HepG2 (cell line): ENCODE results near the gene SOX13. TPM values are rescaled to one million over a fixed set of nuclear protein-coding genes. Genes with fewer than 3 reads are reported as not detected.

ENCODE experiments used
- GABPB1 ChIP-seq: IDR thresholded peaks from 2 replicates; pipeline ENCODE4 v1.6.1; 2016; ENCODE audit warnings: mild to moderate bottlenecking, missing genetic modification reagents, moderate library complexity, missing compliant biosample characterization
- HDAC1 ChIP-seq: sonication (generic); formaldehyde crosslinking; IDR thresholded peaks from 2 replicates; pipeline ENCODE4 v1.5.1; 2020; ENCODE audit warnings: mild to moderate bottlenecking, missing genetic modification reagents
- HOXA7 ChIP-seq: sonication (generic); formaldehyde crosslinking; IDR thresholded peaks from 2 replicates; pipeline ENCODE4 v1.8.1; 2022; ENCODE audit warnings: mild to moderate bottlenecking, missing genetic modification reagents, moderate library complexity
- KAT8 ChIP-seq: IDR thresholded peaks from 2 replicates; pipeline ENCODE4 v1.6.1; 2016; ENCODE audit warnings: missing genetic modification reagents, missing compliant biosample characterization
- PHF20 ChIP-seq: sonication (generic); formaldehyde crosslinking; IDR thresholded peaks from 2 replicates; pipeline ENCODE4 v1.5.0; 2020; ENCODE audit warnings: mild to moderate bottlenecking, missing genetic modification reagents
- SPEN ChIP-seq: sonication (generic); formaldehyde crosslinking; IDR thresholded peaks from 2 replicates; pipeline ENCODE4 v1.5.1; 2020; ENCODE audit warnings: low read depth, mild to moderate bottlenecking, missing genetic modification reagents
- TEAD3 ChIP-seq: optimal IDR thresholded peaks from 2 replicates; pipeline ENCODE3; 2016; ENCODE audit warnings: borderline replicate concordance
- ZNF790 ChIP-seq: sonication (generic); formaldehyde crosslinking; IDR thresholded peaks from 2 replicates; pipeline ENCODE4 v1.8.0; 2022; ENCODE audit warnings: missing genetic modification reagents, mild to moderate bottlenecking, borderline replicate concordance
- polyA plus RNA-seq, 8 experiments: library from polyadenylated mRNA; depleted of rRNA in 3 of 8; stranded (reverse) in 7 of 8; unstranded in 1 of 8; fragments of >200 nt; fragmentation: Illumina TruSeq in 4 of 8; extraction: Trizol in 4 of 8; gene quantifications; 2 replicates each; pipeline versions ENCODE4 v1.2.1 to v1.2.3, GENCODE V29; 2011 to 2016; ENCODE audit warnings: low read depth in 4 of 8, missing spikeins in 1 of 8, mixed read lengths in 1 of 8; ENCODE audit not compliant: insufficient read depth in 1 of 8
- total RNA-seq, 5 experiments: library from RNA; depleted of rRNA; stranded (reverse); fragments of >200 nt; fragmentation: Illumina TruSeq; extraction: Trizol; gene quantifications; 2 replicates each; pipeline ENCODE4 v1.2.3, GENCODE V29; 2016; ENCODE audit warnings: low read depth in 1 of 5
- TF ChIP-seq, protein P1 (sequence below): sonication (generic); formaldehyde crosslinking; IDR thresholded peaks from 2 replicates; pipeline ENCODE4 v1.4.0; 2020; ENCODE audit warnings: mild to moderate bottlenecking, missing genetic modification reagents
- TF ChIP-seq, protein P2 (sequence below): sonication (generic); formaldehyde crosslinking; IDR thresholded peaks from 2 replicates; pipeline ENCODE4 v1.5.0; 2020; ENCODE audit warnings: mild to moderate bottlenecking, missing genetic modification reagents
- TF ChIP-seq, protein P3 (sequence below): IDR thresholded peaks from 2 replicates; pipeline ENCODE4 v1.6.1; 2016; ENCODE audit warnings: mild to moderate bottlenecking
- TF ChIP-seq, protein P4 (sequence below): sonication (generic); formaldehyde crosslinking; IDR thresholded peaks from 2 replicates; pipeline ENCODE4 v1.8.0; 2023; ENCODE audit warnings: mild to moderate bottlenecking, missing genetic modification reagents
- TF ChIP-seq, protein P5 (sequence below): sonication (generic); formaldehyde crosslinking; IDR thresholded peaks from 2 replicates; pipeline ENCODE4 v1.9.0; 2022; ENCODE audit warnings: low read depth, missing genetic modification reagents

SOX13 gene
- total and polyA plus RNA-seq, 2 of the 13 experiments (the other 11 are each of a cell fraction or from before 2014, with no cell fraction given): 13.3 to 15.8 TPM

DNA sequence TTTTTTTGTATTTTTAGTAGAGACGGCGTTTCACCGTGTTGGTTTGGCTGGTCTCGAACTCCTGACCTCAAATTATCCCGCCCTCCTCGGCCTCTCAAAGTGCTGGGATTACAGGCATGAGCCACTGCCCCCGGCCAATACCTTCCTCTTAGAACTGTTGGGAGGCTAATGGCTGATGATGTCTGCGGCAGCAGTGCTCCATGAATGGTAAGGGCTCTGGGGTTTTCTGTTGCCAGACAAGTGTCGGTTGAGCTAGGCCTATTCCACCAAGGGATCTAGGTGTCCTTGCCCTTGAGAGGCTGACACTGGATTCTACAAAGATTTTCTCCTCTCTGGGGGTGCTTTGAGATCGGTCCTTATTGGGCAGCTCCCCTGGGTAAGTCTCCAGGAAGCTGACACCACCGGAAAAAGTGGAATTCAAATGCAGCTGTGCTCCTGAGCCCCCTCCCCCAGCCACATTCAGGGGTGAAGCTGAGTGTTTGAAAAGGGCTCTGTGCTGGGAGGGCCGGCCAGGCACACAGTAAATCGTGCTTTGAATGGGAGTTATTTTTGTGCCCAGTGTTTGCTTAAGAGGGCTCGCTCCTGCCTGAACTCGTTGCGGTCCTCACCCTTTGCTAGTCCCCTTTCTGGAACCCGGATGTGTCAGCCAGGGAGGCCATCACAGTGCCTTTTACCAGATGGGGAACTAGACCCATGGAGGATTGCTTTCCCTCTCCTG, 5.2 kb downstream of the SOX13 start (continued):
- no peak for TF ChIP-seq ZNF790 (CRISPR knock-in tag)
- TF ChIP-seq, protein P1, sequence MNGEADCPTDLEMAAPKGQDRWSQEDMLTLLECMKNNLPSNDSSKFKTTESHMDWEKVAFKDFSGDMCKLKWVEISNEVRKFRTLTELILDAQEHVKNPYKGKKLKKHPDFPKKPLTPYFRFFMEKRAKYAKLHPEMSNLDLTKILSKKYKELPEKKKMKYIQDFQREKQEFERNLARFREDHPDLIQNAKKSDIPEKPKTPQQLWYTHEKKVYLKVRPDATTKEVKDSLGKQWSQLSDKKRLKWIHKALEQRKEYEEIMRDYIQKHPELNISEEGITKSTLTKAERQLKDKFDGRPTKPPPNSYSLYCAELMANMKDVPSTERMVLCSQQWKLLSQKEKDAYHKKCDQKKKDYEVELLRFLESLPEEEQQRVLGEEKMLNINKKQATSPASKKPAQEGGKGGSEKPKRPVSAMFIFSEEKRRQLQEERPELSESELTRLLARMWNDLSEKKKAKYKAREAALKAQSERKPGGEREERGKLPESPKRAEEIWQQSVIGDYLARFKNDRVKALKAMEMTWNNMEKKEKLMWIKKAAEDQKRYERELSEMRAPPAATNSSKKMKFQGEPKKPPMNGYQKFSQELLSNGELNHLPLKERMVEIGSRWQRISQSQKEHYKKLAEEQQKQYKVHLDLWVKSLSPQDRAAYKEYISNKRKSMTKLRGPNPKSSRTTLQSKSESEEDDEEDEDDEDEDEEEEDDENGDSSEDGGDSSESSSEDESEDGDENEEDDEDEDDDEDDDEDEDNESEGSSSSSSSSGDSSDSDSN (CRISPR knock-in tag): peak; percentile 47; the same call in 1 of the 2 replicates
- TF ChIP-seq TEAD3 (CRISPR knock-in tag): peak; percentile 72
- TF ChIP-seq KAT8 (CRISPR knock-in tag): 0 out of 2 replicates have a peak, but pooled peaks have one; percentile 40
- TF ChIP-seq PHF20 (CRISPR knock-in tag): peak; percentile 20; the same call in 1 of the 2 replicates
- TF ChIP-seq, protein P2, sequence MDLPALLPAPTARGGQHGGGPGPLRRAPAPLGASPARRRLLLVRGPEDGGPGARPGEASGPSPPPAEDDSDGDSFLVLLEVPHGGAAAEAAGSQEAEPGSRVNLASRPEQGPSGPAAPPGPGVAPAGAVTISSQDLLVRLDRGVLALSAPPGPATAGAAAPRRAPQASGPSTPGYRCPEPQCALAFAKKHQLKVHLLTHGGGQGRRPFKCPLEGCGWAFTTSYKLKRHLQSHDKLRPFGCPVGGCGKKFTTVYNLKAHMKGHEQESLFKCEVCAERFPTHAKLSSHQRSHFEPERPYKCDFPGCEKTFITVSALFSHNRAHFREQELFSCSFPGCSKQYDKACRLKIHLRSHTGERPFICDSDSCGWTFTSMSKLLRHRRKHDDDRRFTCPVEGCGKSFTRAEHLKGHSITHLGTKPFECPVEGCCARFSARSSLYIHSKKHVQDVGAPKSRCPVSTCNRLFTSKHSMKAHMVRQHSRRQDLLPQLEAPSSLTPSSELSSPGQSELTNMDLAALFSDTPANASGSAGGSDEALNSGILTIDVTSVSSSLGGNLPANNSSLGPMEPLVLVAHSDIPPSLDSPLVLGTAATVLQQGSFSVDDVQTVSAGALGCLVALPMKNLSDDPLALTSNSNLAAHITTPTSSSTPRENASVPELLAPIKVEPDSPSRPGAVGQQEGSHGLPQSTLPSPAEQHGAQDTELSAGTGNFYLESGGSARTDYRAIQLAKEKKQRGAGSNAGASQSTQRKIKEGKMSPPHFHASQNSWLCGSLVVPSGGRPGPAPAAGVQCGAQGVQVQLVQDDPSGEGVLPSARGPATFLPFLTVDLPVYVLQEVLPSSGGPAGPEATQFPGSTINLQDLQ (CRISPR knock-in tag): 0 out of 2 replicates have a peak, but pooled peaks have one; percentile 53
- TF ChIP-seq, protein P3, sequence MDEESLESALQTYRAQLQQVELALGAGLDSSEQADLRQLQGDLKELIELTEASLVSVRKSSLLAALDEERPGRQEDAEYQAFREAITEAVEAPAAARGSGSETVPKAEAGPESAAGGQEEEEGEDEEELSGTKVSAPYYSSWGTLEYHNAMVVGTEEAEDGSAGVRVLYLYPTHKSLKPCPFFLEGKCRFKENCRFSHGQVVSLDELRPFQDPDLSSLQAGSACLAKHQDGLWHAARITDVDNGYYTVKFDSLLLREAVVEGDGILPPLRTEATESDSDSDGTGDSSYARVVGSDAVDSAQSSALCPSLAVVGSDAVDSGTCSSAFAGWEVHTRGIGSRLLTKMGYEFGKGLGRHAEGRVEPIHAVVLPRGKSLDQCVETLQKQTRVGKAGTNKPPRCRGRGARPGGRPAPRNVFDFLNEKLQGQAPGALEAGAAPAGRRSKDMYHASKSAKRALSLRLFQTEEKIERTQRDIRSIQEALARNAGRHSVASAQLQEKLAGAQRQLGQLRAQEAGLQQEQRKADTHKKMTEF (CRISPR knock-in tag): peak; percentile 33; the same call in 1 of the 2 replicates
- TF ChIP-seq GABPB1 (CRISPR knock-in tag): peak; percentile 15; the same call in 1 of the 2 replicates
- TF ChIP-seq, protein P4, sequence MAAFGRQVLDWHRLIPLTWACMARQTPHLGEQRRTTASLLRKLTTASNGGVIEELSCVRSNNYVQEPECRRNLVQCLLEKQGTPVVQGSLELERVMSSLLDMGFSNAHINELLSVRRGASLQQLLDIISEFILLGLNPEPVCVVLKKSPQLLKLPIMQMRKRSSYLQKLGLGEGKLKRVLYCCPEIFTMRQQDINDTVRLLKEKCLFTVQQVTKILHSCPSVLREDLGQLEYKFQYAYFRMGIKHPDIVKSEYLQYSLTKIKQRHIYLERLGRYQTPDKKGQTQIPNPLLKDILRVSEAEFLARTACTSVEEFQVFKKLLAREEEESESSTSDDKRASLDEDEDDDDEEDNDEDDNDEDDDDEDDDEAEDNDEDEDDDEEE (CRISPR knock-in tag): no peak
- TF ChIP-seq, protein P5, sequence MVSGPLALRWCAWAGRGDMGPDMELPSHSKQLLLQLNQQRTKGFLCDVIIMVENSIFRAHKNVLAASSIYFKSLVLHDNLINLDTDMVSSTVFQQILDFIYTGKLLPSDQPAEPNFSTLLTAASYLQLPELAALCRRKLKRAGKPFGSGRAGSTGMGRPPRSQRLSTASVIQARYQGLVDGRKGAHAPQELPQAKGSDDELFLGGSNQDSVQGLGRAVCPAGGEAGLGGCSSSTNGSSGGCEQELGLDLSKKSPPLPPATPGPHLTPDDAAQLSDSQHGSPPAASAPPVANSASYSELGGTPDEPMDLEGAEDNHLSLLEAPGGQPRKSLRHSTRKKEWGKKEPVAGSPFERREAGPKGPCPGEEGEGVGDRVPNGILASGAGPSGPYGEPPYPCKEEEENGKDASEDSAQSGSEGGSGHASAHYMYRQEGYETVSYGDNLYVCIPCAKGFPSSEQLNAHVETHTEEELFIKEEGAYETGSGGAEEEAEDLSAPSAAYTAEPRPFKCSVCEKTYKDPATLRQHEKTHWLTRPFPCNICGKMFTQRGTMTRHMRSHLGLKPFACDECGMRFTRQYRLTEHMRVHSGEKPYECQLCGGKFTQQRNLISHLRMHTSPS: peak; percentile 57; the same call in 1 of the 2 replicates
- no peak for TF ChIP-seq HOXA7
- TF ChIP-seq SPEN: 0 out of 2 replicates have a peak, but pooled peaks have one; percentile 5
- TF ChIP-seq HDAC1: peak; percentile 55; the same call in 1 of the 2 replicates
- TF ChIP-seq, all 625 proteins: peak for 71
